ENCODE measurements around the gene PRRC1. TPM values are rescaled to one million over a fixed set of nuclear protein-coding genes. Genes with fewer than 3 reads are reported as not detected.

PRRC1 gene
- total RNA-seq, 1 experiment from 2014 or later = 53.2 TPM

DNA sequence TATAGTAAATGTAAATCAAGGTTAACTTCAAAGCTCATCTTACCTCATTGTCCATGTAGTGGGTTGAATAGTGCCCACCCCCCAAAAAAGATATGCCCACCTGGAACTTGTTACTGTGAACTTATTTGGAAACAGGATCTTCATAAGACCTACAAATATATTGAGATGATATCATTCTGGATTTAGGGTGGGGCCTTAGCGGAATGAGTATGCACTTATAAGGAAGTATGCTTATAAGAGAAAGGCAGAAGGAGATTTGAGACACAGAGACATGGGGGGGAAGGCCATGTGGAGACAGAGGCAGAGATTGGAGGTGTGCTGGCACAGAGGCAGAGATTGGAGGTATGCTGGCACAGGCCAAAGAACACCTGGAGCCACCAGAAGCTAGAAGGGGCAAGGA, 2.6 kb upstream of the PRRC1 start (continued):
- TF ChIP-seq, protein P1, sequence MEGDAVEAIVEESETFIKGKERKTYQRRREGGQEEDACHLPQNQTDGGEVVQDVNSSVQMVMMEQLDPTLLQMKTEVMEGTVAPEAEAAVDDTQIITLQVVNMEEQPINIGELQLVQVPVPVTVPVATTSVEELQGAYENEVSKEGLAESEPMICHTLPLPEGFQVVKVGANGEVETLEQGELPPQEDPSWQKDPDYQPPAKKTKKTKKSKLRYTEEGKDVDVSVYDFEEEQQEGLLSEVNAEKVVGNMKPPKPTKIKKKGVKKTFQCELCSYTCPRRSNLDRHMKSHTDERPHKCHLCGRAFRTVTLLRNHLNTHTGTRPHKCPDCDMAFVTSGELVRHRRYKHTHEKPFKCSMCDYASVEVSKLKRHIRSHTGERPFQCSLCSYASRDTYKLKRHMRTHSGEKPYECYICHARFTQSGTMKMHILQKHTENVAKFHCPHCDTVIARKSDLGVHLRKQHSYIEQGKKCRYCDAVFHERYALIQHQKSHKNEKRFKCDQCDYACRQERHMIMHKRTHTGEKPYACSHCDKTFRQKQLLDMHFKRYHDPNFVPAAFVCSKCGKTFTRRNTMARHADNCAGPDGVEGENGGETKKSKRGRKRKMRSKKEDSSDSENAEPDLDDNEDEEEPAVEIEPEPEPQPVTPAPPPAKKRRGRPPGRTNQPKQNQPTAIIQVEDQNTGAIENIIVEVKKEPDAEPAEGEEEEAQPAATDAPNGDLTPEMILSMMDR (IDR thresholded peaks at IDR 0.05 in 2 of 3, conservative IDR thresholded peaks at IDR 0.05 in 1 of 3; ENCODE audit: borderline replicate concordance in 1 of 3, insufficient read depth in 1 of 3, low read depth in 2 of 3, low read length in 2 of 3) = no peak
- TF ChIP-seq RAD21 (IDR thresholded peaks at IDR 0.05; ENCODE audit: low read depth) (no peak), ZNF274 (IDR thresholded peaks at IDR 0.05; ENCODE audit: low read depth, low read length) (no peak), CEBPB (IDR thresholded peaks at IDR 0.05; ENCODE audit: low read depth) (no peak), TCF7L2 (IDR thresholded peaks at IDR 0.05; ENCODE audit: borderline replicate concordance, extremely low read depth, insufficient read depth, insufficient read length) (no peak), EGR1 (IDR thresholded peaks at IDR 0.05; ENCODE audit: low read depth) (no peak), EZH2 (IDR thresholded peaks at IDR 0.05) (no peak), SIN3A (IDR thresholded peaks at IDR 0.05; ENCODE audit: low read depth) (no peak)
- TF ChIP-seq, protein P2, sequence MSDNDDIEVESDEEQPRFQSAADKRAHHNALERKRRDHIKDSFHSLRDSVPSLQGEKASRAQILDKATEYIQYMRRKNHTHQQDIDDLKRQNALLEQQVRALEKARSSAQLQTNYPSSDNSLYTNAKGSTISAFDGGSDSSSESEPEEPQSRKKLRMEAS (IDR thresholded peaks at IDR 0.05) = no peak

DNA sequence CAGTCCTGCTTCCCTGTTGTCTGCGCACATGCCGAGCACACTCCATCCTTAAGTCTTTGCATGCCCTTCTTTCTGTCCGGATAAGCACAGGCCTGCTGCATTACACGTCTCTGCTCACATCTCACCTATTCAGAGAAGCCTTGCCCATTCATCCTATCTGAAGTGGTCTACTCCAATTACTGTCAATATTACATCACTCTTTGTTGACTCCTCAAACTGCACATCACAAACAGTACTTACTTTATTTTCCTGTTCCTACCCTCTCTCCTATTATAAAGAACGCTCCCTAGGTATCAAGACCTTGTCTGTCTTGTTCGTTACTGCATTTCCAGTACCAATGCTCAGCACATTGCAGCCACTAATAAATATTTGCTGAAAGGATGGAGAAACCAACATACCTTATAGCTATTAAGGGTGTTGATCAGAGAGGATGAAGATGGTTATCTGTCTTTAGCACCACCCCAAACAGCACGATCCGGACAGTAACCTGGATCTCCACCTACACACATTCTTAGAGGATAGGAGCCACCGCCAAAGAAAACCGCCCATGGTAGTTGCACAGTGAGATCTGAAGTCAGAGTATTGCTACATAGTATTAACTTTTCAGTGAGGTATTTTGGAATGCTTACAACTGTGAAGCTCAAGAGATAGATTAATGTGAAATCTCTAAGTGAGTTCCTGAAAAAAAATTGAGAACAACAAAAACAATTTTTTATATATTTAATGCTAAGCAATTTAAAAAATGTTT, 1.6 kb upstream of the PRRC1 start:
- no TSS peak for BruUV-seq (replicated peaks)
- Histone ChIP-seq H4K20me1 (ENCODE audit: insufficient read depth) (no peaks in the 10 kb centered on the region), H3K79me2 (ENCODE audit: insufficient read depth, low read length) (peaks cover 33% of the 10 kb centered on the region), H3K4me2 (ENCODE audit: low read length) (no peak overlapping the region), H3K4me3 (replicated peaks in 1 of 2; ENCODE audit: low read depth in 1 of 2, low read length in 2 of 2) (no peak overlapping the region), H3K9me2 (ENCODE audit: insufficient read depth) (no peaks in the 10 kb centered on the region), H2AFZ (ENCODE audit: low read depth, low read length, poor library complexity, severe bottlenecking) (no peak overlapping the region), H3K36me3 (ENCODE audit: control insufficient read depth in 1 of 2, insufficient read depth in 2 of 2, low read length in 2 of 2) (no peaks in the 10 kb centered on the region; a peak in 1 of 4 replicates), H3K27me3 (ENCODE audit: insufficient read depth, low read length) (no peaks in the 10 kb centered on the region), H3K9me3 (ENCODE audit: control insufficient read depth in 1 of 2, insufficient read depth in 1 of 2, low read depth in 1 of 2, low read length in 2 of 2) (no peaks in the 10 kb centered on the region), H3K4me1 (ENCODE audit: control insufficient read depth in 1 of 2, insufficient read depth in 2 of 2, low read length in 2 of 2) (peaks cover 9 to 13% of the 10 kb centered on the region in 2 experiments; a peak in 3 of 4 replicates), H3K27ac (ENCODE audit: low read depth, low read length) (no peak overlapping the region), H3K9ac (ENCODE audit: low read length) (no peak overlapping the region)
- CTCF ChIA-PET = interaction anchor here (2.6 kb wide), 1 partner anchor 23 kb away, joined by 10 read pairs; no protein-coding TSS in a partner anchor
- ATAC-seq = no peak
- POLR2A ChIA-PET = no interaction called here
- TF ChIP-seq, protein P3, sequence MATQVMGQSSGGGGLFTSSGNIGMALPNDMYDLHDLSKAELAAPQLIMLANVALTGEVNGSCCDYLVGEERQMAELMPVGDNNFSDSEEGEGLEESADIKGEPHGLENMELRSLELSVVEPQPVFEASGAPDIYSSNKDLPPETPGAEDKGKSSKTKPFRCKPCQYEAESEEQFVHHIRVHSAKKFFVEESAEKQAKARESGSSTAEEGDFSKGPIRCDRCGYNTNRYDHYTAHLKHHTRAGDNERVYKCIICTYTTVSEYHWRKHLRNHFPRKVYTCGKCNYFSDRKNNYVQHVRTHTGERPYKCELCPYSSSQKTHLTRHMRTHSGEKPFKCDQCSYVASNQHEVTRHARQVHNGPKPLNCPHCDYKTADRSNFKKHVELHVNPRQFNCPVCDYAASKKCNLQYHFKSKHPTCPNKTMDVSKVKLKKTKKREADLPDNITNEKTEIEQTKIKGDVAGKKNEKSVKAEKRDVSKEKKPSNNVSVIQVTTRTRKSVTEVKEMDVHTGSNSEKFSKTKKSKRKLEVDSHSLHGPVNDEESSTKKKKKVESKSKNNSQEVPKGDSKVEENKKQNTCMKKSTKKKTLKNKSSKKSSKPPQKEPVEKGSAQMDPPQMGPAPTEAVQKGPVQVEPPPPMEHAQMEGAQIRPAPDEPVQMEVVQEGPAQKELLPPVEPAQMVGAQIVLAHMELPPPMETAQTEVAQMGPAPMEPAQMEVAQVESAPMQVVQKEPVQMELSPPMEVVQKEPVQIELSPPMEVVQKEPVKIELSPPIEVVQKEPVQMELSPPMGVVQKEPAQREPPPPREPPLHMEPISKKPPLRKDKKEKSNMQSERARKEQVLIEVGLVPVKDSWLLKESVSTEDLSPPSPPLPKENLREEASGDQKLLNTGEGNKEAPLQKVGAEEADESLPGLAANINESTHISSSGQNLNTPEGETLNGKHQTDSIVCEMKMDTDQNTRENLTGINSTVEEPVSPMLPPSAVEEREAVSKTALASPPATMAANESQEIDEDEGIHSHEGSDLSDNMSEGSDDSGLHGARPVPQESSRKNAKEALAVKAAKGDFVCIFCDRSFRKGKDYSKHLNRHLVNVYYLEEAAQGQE (IDR thresholded peaks at IDR 0.05; ENCODE audit: low read depth) = no peak
- TF ChIP-seq CEBPB (IDR thresholded peaks at IDR 0.05; ENCODE audit: low read depth) (no peak), POLR2AphosphoS5 (IDR thresholded peaks at IDR 0.05; ENCODE audit: low read depth, low read length) (no peak)
- RAD21 ChIA-PET (ENCODE audit: low non-redundant PET in 1 of 2, low total read pairs in 2 of 2, uncharacterized antibody in 2 of 2, unreplicated experiment in 2 of 2) = no interaction called here
- intact Hi-C loops (cut with micrococcal nuclease) = no loop called here
- no peak for DNase-seq (ENCODE audit: low read depth, low spot score)

All from HCT116 (cell line).